Measurements from ENCODE around the gene MRPL36.

DNA sequence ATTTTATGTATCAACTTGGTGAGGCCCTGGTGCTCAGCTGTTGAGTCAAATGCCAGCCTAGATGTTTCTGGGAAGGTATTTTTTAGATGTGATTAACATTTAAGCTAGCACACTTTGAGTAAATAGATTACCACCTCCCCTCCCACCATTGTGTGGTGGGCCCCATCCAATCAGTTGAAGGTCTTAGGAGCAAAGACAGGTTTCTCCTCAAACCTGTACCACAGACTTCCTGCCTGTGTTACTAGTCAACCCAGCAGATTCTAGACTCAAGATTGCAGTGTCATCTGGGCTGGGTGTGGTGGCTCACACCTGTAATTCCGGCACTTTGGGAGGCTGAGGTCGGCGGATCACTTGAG is 33.8 kb downstream of the MRPL36 start:
- TF ChIP-seq REST (IDR thresholded peaks at IDR 0.05; ENCODE audit: insufficient replicate concordance, low read depth) (no peak), CTCF (IDR thresholded peaks at IDR 0.05; ENCODE audit: insufficient read depth, low read length) (no peak), GABPA (IDR thresholded peaks at IDR 0.05; ENCODE audit: low read depth) (no peak)

Measured in HL-60 (cell line).